ENCODE measurements around the gene KIAA0232. TPM values are rescaled to one million over a fixed set of nuclear protein-coding genes. Genes with fewer than 3 reads are reported as not detected.

Gene KIAA0232
- total and polyA plus RNA-seq, 8 donors, result 4.0 to 12.4 (median 8.8) TPM

DNA sequence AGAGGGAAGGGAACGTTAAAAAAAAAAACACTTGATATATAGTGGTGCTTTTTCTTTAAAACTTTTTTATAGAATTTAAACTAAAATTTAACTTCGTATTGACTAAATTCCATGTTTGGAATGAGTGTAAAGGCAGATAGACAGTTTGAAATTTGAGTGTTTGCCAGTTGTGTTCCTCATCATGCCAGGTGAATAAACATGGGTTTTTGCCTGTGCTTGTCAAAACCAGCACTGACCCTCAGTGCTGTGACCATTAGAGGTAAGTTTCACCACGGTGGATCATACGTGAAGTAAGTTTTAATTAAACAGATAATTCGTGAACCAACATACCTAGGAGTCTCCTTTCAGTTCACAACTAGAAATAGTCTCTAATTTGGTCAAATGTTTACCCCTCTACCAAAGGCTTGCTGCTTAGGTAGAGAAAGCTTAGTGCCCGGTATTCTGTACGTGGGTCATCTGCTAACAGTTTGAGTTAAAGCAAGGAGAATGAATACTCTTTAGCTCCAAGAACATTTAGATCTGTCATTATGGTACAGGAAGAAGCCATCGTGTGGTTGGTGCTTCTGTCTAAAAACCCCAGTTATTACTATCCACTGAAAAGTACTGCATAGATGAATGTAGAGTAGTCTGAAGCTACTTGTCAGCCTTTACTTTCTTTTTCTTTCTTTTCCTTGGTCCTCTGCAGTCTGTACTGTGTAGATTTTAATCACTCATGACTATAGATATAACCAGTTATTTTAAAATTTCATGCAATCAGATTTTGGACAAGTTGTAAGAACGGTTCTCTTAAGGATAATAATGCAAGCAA is 32.7 kb downstream of the KIAA0232 start:
- TF ChIP-seq CTCF (IDR thresholded peaks at IDR 0.05), result no peak
- intact Hi-C loops (cut with DNase I), result no loop called here
- ATAC-seq (peak; percentile 79 to 87 (median 81)), DNase-seq (peak in 2 of 6 donors; percentile 16 to 26), FAIRE-seq (no peak)
- WGBS, 2 donors, result 19 to 20% methylated on average over 9 of the region's 9 CpGs
- Histone ChIP-seq H3K27me3 (no peaks in the 10 kb centered on the region), H3K27ac (peak overlapping the region in 2 of 4 donors; percentile 36 to 55), H3K9me3 (no peaks in the 10 kb centered on the region), H3K4me1 (peaks cover 7 to 40% (median 30%) of the 10 kb centered on the region in 3 donors), H3K4me3 (peak overlapping the region in 1 of 4 donors; percentile 8), H3K36me3 (no peaks in the 10 kb centered on the region)

DNA sequence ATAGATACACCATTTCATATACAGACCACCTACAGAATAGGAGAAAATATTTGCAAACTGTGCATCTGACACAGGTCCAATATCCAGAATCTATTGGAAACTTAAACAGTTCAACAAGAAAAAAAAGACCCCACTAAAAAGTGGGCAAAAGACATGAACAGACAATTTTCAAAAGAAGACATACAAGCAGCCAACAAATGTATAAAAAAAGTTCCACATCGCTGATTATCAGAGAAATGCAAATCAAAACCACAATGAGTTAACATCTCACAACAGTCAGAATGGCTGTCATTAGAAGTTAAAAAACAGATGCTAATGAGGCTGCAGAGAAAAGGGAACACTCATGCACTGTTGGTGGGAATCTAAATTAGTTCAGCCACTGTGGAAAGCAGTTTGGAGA is 36.8 kb downstream of the KIAA0232 start:
- WGBS, 2 donors, result 96 to 100% methylated on average over 1 of the region's 1 CpG
- Histone ChIP-seq H3K9me3 (no peaks in the 10 kb centered on the region), H3K4me1 (peaks cover 4 to 16% (median 15%) of the 10 kb centered on the region in 3 donors), H3K27ac (no peak overlapping the region), H3K27me3 (no peaks in the 10 kb centered on the region), H3K4me3 (no peak overlapping the region), H3K36me3 (no peaks in the 10 kb centered on the region)
- FAIRE-seq (no peak), ATAC-seq (no peak), DNase-seq (no peak)
- intact Hi-C loops (cut with DNase I), result no loop called here
- no peak for TF ChIP-seq CTCF (IDR thresholded peaks at IDR 0.05)

DNA sequence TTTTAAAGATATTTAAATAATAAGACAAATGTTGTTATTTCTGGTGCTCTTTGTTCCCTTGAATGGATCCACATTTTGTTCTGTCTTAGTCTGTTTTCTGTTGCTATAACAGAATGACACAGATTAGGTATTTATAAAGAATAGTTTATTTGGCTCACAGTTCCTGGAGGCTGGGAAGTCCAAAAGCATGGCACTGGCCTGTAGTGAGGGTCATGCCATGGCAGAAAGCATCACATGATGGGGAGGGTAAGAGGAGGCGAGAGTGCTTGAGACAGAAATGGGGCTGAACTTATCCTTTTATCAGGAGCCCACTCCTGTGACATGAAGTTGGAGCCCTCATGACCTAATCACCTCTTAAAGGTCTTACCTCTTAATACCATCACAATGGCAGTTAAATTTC is 38.2 kb downstream of the KIAA0232 start:
- WGBS, 2 donors, result 95 to 97% methylated on average over 1 of the region's 1 CpG
- Histone ChIP-seq H3K36me3 (no peaks in the 10 kb centered on the region), H3K9me3 (no peaks in the 10 kb centered on the region), H3K27me3 (no peaks in the 10 kb centered on the region), H3K27ac (no peak overlapping the region), H3K4me1 (peaks cover 0 to 4% (median 2%) of the 10 kb centered on the region in 3 donors), H3K4me3 (no peak overlapping the region)
- ATAC-seq (no peak), FAIRE-seq (no peak), DNase-seq (no peak)
- intact Hi-C loops (cut with DNase I), result no loop called here
- no peak for TF ChIP-seq CTCF (IDR thresholded peaks at IDR 0.05)

- no peak overlapping the region for H3K4me3 ChIP-seq
- ATAC-seq (no peak), DNase-seq (no peak), FAIRE-seq (no peak)
- intact Hi-C loops (cut with DNase I), result no loop called here
- no peak overlapping the region for H3K27ac ChIP-seq
- no peaks in the 10 kb centered on the region for H3K9me3 ChIP-seq
- no peaks in the 10 kb centered on the region for H3K4me1 ChIP-seq
- no peaks in the 10 kb centered on the region for H3K36me3 ChIP-seq
- WGBS, 2 donors, result 95 to 96% methylated on average over 2 of the region's 2 CpGs
- no peak for TF ChIP-seq CTCF (IDR thresholded peaks at IDR 0.05)
- no peaks in the 10 kb centered on the region for H3K27me3 ChIP-seq
Measured at GRCh38 chr4:6824071-6824470, 41.5 kb downstream of the KIAA0232 start.

DNA sequence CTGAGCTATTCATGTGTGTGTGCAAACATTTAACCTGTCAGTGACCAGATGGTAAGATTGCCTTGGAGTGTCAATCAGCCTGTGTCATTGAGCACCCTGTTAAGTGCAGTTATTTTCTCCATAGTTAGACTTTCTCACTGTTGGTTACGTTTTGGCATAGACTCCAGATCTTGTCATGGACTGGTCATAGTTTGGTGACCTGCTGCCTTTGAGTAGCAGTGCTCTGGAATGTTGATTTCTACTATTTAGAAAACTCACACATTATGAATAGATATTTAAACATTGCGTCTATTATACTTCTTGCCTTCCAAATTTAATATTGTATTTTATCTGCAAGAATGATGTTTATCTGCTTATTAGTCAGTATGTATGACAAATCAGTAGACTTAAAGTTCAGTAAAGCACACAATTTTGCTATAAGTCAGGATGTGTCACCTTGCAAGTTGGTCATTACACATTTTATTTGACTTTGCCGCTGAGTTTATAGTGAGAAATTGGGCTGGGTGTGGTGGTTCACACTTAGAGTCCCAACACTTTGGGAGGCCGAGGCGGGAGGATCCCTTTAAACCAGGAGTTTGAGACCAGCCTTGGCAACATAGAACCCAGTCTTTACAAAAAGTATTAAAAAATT is 42.4 kb downstream of the KIAA0232 start:
- H3K36me3 ChIP-seq, result no peaks in the 10 kb centered on the region
- no peak for TF ChIP-seq CTCF (IDR thresholded peaks at IDR 0.05)
- 91% methylated on average over 5 of the region's 5 CpGs for WGBS, 2 donors
- FAIRE-seq, result no peak
- intact Hi-C loops (cut with DNase I), result no loop called here
- H3K27me3 ChIP-seq, result no peaks in the 10 kb centered on the region
- H3K4me3 ChIP-seq, result no peak overlapping the region
- H3K9me3 ChIP-seq, result no peaks in the 10 kb centered on the region
- no peak overlapping the region for H3K27ac ChIP-seq
- ATAC-seq, result no peak
- no peak for DNase-seq
- no peaks in the 10 kb centered on the region for H3K4me1 ChIP-seq
